Measurements from ENCODE around the gene DCP1A.

GRCh38 chr3:53242642-53243041, 104.7 kb downstream of the DCP1A start:
- TF ChIP-seq TCF4 (CRISPR knock-in tag; IDR thresholded peaks at IDR 0.05; ENCODE audit: borderline replicate concordance) (no peak), ZFP3 (CRISPR knock-in tag; IDR thresholded peaks at IDR 0.05) (no peak), ZFP30 (CRISPR knock-in tag; IDR thresholded peaks at IDR 0.05) (no peak)
